NCI-H1105 treated with DMSO at 0.1 percent for 48 hours (cell line): ENCODE measurements around the gene MICALL1.
A peak's percentile ranks its signal among the peaks of the same experiment; 100 is the strongest.
"Not testable (repeated sequence)": the region's sequence is repeated elsewhere in the genome, so short reads cannot be mapped to it uniquely, and the experiment has no call there.

Experiments used
- DNase-seq: peaks from one replicate; lab custom pipeline; 2025; lab: John Stamatoyannopoulos, UW

Gene MICALL1

GRCh38 chr22:37930270-37930951 is 24.3 kb downstream of the MICALL1 start:
- DNase-seq, result no peak

- DNase-seq, result no peak
Observed at GRCh38 chr22:37930952-37931440, 24.9 kb downstream of the MICALL1 start.

GRCh38 chr22:37931893-37932389 is 25.8 kb downstream of the MICALL1 start:
- no peak for DNase-seq

GRCh38 chr22:37932401-37932800 is 26.3 kb downstream of the MICALL1 start:
- no peak for DNase-seq

GRCh38 chr22:37932821-37933578 is 26.9 kb downstream of the MICALL1 start:
- peak; percentile 57 for DNase-seq

GRCh38 chr22:37933711-37934376 is 27.7 kb downstream of the MICALL1 start:
- DNase-seq, result peak; percentile 18

GRCh38 chr22:37940698-37941376 is 34.7 kb downstream of the MICALL1 start:
- no peak for DNase-seq

GRCh38 chr22:37942133-37942532 is 36.0 kb downstream of the MICALL1 start:
- DNase-seq, result no peak

- DNase-seq, result no peak
Observed at GRCh38 chr22:37943136-37943824, 37.2 kb downstream of the MICALL1 start.

- DNase-seq, result no peak
Observed at GRCh38 chr22:37943825-37944198, 37.7 kb downstream of the MICALL1 start.

- DNase-seq, result not testable (repeated sequence)
Observed at GRCh38 chr22:37944423-37944822, 38.3 kb downstream of the MICALL1 start.

GRCh38 chr22:37947142-37947795 is 41.2 kb downstream of the MICALL1 start:
- not testable (repeated sequence) for DNase-seq

- DNase-seq, result no peak
Observed at GRCh38 chr22:37951305-37951704, 45.2 kb downstream of the MICALL1 start.

- DNase-seq, result not testable (repeated sequence)
Observed at GRCh38 chr22:37952629-37953028, 46.5 kb downstream of the MICALL1 start.

- no peak for DNase-seq
Observed at GRCh38 chr22:37953062-37953436, 47.0 kb downstream of the MICALL1 start.

- peak; percentile 87 for DNase-seq
Observed at GRCh38 chr22:37953437-37954179, 47.5 kb downstream of the MICALL1 start, which contains the start of the genes C22orf23 and POLR2F. Gene C22orf23 (minus strand): TSS chr22:37953601. CDS start chr22:37953149, 452 bp downstream. Gene POLR2F (plus strand): TSS chr22:37953699. CDS start chr22:37953788, 89 bp downstream.

- DNase-seq, result no peak
Observed at GRCh38 chr22:37954686-37955085, 48.6 kb downstream of the MICALL1 start.

- not testable (repeated sequence) for DNase-seq
Observed at GRCh38 chr22:37955825-37956397, 49.8 kb downstream of the MICALL1 start.

GRCh38 chr22:37957232-37957631 is 51.1 kb downstream of the MICALL1 start:
- DNase-seq, result no peak
